Measurements from ENCODE around the gene TET3. TPM values are rescaled to one million over a fixed set of nuclear protein-coding genes. Genes with fewer than 3 reads are reported as not detected.

The TET3 gene
- total RNA-seq, 2 donors from 2014 or later, result 23.5 to 26.3 TPM

DNA sequence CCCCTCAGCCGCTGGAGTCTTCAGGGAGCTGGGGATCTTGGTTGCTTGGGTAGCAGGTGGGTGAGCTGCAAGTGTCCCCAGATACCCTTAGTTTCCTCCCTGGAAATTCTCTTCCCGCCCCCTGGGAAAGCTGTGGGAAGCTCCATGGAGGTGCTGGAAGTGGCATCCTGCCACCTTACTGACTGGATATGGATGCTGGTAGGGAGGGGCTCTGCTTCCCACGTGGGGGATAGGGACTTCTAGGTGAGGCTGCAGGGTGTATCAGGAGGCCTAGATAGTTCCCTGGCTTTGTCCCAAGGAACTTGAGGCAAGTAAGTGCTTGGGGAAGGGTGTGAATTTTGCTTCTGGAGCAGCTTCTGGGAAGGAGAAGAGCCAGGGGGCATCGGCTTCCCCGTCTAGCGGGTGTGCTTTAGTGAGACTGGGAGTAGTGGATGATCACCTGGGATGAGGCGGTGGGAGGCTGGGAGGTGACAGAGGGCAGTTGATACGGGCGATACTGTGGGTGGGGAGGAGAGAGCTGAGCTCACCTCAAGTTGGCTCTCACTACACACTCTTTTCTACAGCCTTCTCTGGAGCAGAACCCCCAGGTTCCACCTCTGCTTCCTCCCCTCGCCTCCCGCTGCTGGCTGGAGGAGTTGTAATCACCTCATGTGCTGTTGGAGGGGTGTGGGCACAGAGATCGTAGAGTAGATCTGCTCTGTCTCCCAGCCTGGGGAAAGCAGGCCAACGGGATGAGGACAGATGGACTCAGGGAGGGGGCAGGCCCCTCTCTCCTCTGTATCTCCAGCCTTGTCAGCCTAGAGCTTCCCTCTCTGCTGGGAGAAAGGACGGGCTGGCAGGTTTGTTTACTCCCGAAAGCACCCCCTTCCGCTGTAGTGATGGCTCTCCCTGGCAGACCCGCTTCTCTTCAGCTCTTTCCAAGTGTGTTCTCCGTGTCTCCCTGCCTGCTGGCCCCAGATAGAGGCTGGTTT is 19.8 kb downstream of the TET3 start:
- H3K27me3 ChIP-seq (ENCODE audit: control insufficient read depth, insufficient read depth, low read length, poor library complexity, severe bottlenecking), result no peaks in the 10 kb centered on the region
- Mint-ChIP-seq H3K9me3 (no peaks in the 10 kb centered on the region), H3K27me3 (ENCODE audit: insufficient read depth) (no peaks in the 10 kb centered on the region), H3K4me1 (peaks cover 76% of the 10 kb centered on the region), H3K27ac (peak overlapping the region; percentile 63), H3K36me3 (ENCODE audit: low read depth) (peaks cover 7% of the 10 kb centered on the region), H3K4me3 (peak overlapping the region; percentile 72)
- peaks cover 51% of the 10 kb centered on the region for H3K4me1 ChIP-seq (ENCODE audit: control insufficient read depth, insufficient read depth, low read length)
- no peak overlapping the region for H3K9ac ChIP-seq (ENCODE audit: extremely low read depth, low read length, poor library complexity, severe bottlenecking)
- TF ChIP-seq, protein P1, sequence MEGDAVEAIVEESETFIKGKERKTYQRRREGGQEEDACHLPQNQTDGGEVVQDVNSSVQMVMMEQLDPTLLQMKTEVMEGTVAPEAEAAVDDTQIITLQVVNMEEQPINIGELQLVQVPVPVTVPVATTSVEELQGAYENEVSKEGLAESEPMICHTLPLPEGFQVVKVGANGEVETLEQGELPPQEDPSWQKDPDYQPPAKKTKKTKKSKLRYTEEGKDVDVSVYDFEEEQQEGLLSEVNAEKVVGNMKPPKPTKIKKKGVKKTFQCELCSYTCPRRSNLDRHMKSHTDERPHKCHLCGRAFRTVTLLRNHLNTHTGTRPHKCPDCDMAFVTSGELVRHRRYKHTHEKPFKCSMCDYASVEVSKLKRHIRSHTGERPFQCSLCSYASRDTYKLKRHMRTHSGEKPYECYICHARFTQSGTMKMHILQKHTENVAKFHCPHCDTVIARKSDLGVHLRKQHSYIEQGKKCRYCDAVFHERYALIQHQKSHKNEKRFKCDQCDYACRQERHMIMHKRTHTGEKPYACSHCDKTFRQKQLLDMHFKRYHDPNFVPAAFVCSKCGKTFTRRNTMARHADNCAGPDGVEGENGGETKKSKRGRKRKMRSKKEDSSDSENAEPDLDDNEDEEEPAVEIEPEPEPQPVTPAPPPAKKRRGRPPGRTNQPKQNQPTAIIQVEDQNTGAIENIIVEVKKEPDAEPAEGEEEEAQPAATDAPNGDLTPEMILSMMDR (conservative IDR thresholded peaks at IDR 0.05), result no peak
- H3K9me3 ChIP-seq (ENCODE audit: control insufficient read depth, low read length), result no peaks in the 10 kb centered on the region
- H3K27ac ChIP-seq (ENCODE audit: low read depth, low read length), result no peak overlapping the region
- peaks cover 4% of the 10 kb centered on the region for H3K36me3 ChIP-seq (ENCODE audit: control insufficient read depth, insufficient read depth, low read length)
- peak overlapping the region; percentile 44 for H3K4me3 ChIP-seq (ENCODE audit: low read length)
- 83 to 88% methylated on average over 5 to 18 of the region's 18 CpGs for WGBS, 2 experiments (ENCODE audit: insufficient coverage in 1 of 2, insufficient read length in 1 of 2)
- DNase-seq, result no peak

DNA sequence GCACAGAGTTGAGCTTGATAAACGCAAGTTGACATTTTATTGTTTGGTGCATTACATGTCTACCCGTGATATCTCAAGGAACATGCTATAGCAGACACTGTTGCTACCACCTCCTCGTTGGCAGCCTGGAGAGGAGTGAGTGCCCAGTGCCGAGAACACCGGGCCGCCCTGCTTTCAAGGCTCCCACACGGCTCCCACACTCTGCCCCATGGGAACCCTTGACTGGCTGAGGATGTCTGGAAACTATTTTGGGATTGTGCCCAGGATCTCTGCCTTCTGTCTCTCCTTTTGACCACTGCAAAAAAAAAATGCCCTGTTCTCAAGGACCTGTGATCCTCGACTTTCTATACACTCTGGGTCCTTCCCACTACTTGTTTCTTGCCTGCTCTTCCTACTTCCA is 21.1 kb downstream of the TET3 start:
- Mint-ChIP-seq H3K4me3 (no peak overlapping the region), H3K27me3 (ENCODE audit: insufficient read depth) (no peaks in the 10 kb centered on the region), H3K9me3 (no peaks in the 10 kb centered on the region), H3K27ac (peak overlapping the region; percentile 19), H3K4me1 (peaks cover 75% of the 10 kb centered on the region), H3K36me3 (ENCODE audit: low read depth) (peaks cover 10% of the 10 kb centered on the region)
- H3K36me3 ChIP-seq (ENCODE audit: control insufficient read depth, insufficient read depth, low read length), result peaks cover 10% of the 10 kb centered on the region
- H3K9me3 ChIP-seq (ENCODE audit: control insufficient read depth, low read length), result no peaks in the 10 kb centered on the region
- H3K4me1 ChIP-seq (ENCODE audit: control insufficient read depth, insufficient read depth, low read length), result peaks cover 57% of the 10 kb centered on the region
- H3K27me3 ChIP-seq (ENCODE audit: control insufficient read depth, insufficient read depth, low read length, poor library complexity, severe bottlenecking), result no peaks in the 10 kb centered on the region
- TF ChIP-seq, protein P1 (conservative IDR thresholded peaks at IDR 0.05), result no peak
- 92 to 100% methylated on average over 6 to 8 of the region's 8 CpGs for WGBS, 2 experiments (ENCODE audit: insufficient coverage in 1 of 2, insufficient read length in 1 of 2)
- H3K27ac ChIP-seq (ENCODE audit: low read depth, low read length), result no peak overlapping the region
- DNase-seq, result no peak
- H3K4me3 ChIP-seq (ENCODE audit: low read length), result no peak overlapping the region
- H3K9ac ChIP-seq (ENCODE audit: extremely low read depth, low read length, poor library complexity, severe bottlenecking), result no peak overlapping the region

DNA sequence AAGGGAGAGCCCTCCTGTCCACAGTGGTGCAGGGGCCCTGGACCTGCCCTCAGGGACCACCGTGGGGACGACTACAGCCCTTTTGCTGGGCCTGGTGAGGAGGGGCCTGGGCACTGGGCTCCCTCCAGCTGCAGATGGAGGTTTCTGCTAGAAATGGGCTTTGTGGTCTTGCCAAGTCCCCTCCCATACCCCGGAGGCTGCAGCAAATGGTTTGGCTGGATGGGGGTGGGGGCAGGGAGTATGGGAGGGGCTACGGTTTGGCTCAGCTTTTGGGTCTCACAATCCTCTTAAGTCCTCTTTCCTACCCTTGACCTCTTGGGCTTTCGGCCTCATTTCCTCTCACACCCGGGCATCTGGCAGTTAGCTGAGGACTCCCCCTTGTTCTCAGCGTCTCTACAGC is 21.7 kb downstream of the TET3 start:
- Mint-ChIP-seq H3K27ac (peak overlapping the region; percentile 82), H3K9me3 (no peaks in the 10 kb centered on the region), H3K4me3 (peak overlapping the region; percentile 18), H3K36me3 (ENCODE audit: low read depth) (peaks cover 11% of the 10 kb centered on the region), H3K4me1 (peaks cover 72% of the 10 kb centered on the region), H3K27me3 (ENCODE audit: insufficient read depth) (no peaks in the 10 kb centered on the region)
- H3K36me3 ChIP-seq (ENCODE audit: control insufficient read depth, insufficient read depth, low read length), result peaks cover 10% of the 10 kb centered on the region
- H3K27ac ChIP-seq (ENCODE audit: low read depth, low read length), result no peak overlapping the region
- peak; percentile 78 for DNase-seq
- H3K9ac ChIP-seq (ENCODE audit: extremely low read depth, low read length, poor library complexity, severe bottlenecking), result no peak overlapping the region
- 69 to 71% methylated on average over 4 to 7 of the region's 7 CpGs for WGBS, 2 experiments (ENCODE audit: insufficient coverage in 1 of 2, insufficient read length in 1 of 2)
- H3K4me1 ChIP-seq (ENCODE audit: control insufficient read depth, insufficient read depth, low read length), result peaks cover 57% of the 10 kb centered on the region
- no peaks in the 10 kb centered on the region for H3K27me3 ChIP-seq (ENCODE audit: control insufficient read depth, insufficient read depth, low read length, poor library complexity, severe bottlenecking)
- H3K9me3 ChIP-seq (ENCODE audit: control insufficient read depth, low read length), result no peaks in the 10 kb centered on the region
- H3K4me3 ChIP-seq (ENCODE audit: low read length), result no peak overlapping the region
- TF ChIP-seq, protein P1 (conservative IDR thresholded peaks at IDR 0.05), result no peak
